Ovary (tissue), 3 donors: ENCODE data around the gene PRLR.

Experiments used
- POLR2A ChIP-seq: fragments of 450-650 bp; IDR thresholded peaks from one replicate; pipeline ENCODE4 v1.6.1; 2017; ENCODE audit warnings: antibody characterized with exemption, mild to moderate bottlenecking, moderate library complexity
- TF ChIP-seq, protein P1 (sequence below), 3 donors: fragments of 450-650 bp in 2 of 3; fragments of 200-600 bp in 1 of 3; IDR thresholded peaks; one replicate each; pipeline versions ENCODE4 v1.5.1 to v1.8.0; 2016 to 2022; ENCODE audit warnings: antibody characterized with exemption in 3 of 3, mild to moderate bottlenecking in 1 of 3
- donor health status: DM: no; HTN: no; CAD: no.

DNA sequence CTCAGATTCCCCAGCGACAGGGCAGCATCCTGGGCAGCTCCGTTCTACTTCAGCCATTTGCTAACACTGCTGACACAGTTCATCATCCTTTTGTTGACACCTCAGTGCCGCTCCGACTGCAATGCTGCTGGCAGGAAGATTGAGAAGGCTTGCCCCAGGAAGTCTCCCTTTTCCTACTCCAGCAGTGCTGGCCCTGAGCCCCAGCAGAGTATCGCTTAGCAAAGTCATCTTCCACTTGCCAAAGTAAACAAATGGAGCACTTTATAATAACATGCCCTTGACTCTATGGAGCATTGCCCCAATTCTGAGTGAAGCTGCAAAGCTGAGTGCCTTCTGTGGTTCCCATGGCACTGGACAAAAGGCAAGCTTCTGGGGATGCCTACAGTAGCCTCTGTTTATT is 32.2 kb downstream of the PRLR start:
- no peak for TF ChIP-seq POLR2A
- TF ChIP-seq, protein P1, sequence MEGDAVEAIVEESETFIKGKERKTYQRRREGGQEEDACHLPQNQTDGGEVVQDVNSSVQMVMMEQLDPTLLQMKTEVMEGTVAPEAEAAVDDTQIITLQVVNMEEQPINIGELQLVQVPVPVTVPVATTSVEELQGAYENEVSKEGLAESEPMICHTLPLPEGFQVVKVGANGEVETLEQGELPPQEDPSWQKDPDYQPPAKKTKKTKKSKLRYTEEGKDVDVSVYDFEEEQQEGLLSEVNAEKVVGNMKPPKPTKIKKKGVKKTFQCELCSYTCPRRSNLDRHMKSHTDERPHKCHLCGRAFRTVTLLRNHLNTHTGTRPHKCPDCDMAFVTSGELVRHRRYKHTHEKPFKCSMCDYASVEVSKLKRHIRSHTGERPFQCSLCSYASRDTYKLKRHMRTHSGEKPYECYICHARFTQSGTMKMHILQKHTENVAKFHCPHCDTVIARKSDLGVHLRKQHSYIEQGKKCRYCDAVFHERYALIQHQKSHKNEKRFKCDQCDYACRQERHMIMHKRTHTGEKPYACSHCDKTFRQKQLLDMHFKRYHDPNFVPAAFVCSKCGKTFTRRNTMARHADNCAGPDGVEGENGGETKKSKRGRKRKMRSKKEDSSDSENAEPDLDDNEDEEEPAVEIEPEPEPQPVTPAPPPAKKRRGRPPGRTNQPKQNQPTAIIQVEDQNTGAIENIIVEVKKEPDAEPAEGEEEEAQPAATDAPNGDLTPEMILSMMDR (IDR thresholded peaks at IDR 0.05), result no peak
